ENCODE results near the gene PARD6B.
"Not testable (repeated sequence)": the region's sequence is repeated elsewhere in the genome, so short reads cannot be mapped to it uniquely, and the experiment has no call there.

PARD6B gene

GRCh38 chr20:50776122-50776817 lies 44.9 kb downstream of the PARD6B start:
- no peak for DNase-seq

- DNase-seq: no peak
Measured at GRCh38 chr20:50777373-50777772, 46.0 kb downstream of the PARD6B start.

GRCh38 chr20:50778994-50779393 lies 47.6 kb downstream of the PARD6B start:
- not testable (repeated sequence) for DNase-seq

GRCh38 chr20:50783390-50783789 lies 52.0 kb downstream of the PARD6B start:
- no peak for DNase-seq

GRCh38 chr20:50783903-50784302 lies 52.5 kb downstream of the PARD6B start:
- no peak for DNase-seq

- no peak for DNase-seq
Measured at GRCh38 chr20:50784464-50784863, 53.1 kb downstream of the PARD6B start.

- DNase-seq: no peak
Measured at GRCh38 chr20:50786703-50787102, 55.3 kb downstream of the PARD6B start.

GRCh38 chr20:50787181-50787580 lies 55.8 kb downstream of the PARD6B start:
- no peak for DNase-seq

- DNase-seq: no peak
Measured at GRCh38 chr20:50788045-50788991, 56.9 kb downstream of the PARD6B start.

- no peak for DNase-seq
Measured at GRCh38 chr20:50789968-50790650, 58.7 kb downstream of the PARD6B start.

- peak; percentile 84 for DNase-seq
Measured at GRCh38 chr20:50790651-50791277, 59.4 kb downstream of the PARD6B start.

- no peak for DNase-seq
Measured at GRCh38 chr20:50792708-50793574, 61.6 kb downstream of the PARD6B start.

GRCh38 chr20:50793575-50794016 lies 62.2 kb downstream of the PARD6B start:
- DNase-seq: peak; percentile 63

- no peak for DNase-seq
Measured at GRCh38 chr20:50794181-50794845, 62.9 kb downstream of the PARD6B start.

GRCh38 chr20:50794846-50795634 lies 63.7 kb downstream of the PARD6B start, which contains the start of gene BCAS4:
Gene BCAS4 (plus strand): TSS chr20:50795061. CDS start chr20:50795084, 23 bp downstream.
- peak; percentile 85 for DNase-seq

GRCh38 chr20:50797142-50797541 lies 65.8 kb downstream of the PARD6B start:
- no peak for DNase-seq

- DNase-seq: no peak
Measured at GRCh38 chr20:50798650-50799049, 67.3 kb downstream of the PARD6B start.

GRCh38 chr20:50799176-50799889 lies 68.0 kb downstream of the PARD6B start:
- DNase-seq: no peak

GRCh38 chr20:50799890-50800550 lies 68.6 kb downstream of the PARD6B start:
- no peak for DNase-seq

Data from CD4-positive, alpha-beta T cell treated with Interleukin-6 for 4 hours (primary cell).